HEK293 (cell line): ENCODE results near the gene TPM1.

ENCODE experiments used
- CTCF ChIP-seq: fragments of 450-650 bp; formaldehyde crosslinking; IDR thresholded peaks from 2 replicates; pipeline ENCODE4 v1.5.1; 2016; ENCODE audit warnings: missing biosample characterization, missing genetic modification characterization
- FEZF1 ChIP-seq: fragments of 450-650 bp; formaldehyde crosslinking; IDR thresholded peaks from 2 replicates; pipeline ENCODE4 v1.5.1; 2016; ENCODE audit warnings: missing biosample characterization, missing genetic modification characterization
- MYNN ChIP-seq: fragments of 450-650 bp; formaldehyde crosslinking; IDR thresholded peaks from 2 replicates; pipeline ENCODE4 v1.5.1; 2016; ENCODE audit warnings: missing biosample characterization, missing genetic modification characterization, borderline replicate concordance
- PRDM6 ChIP-seq: fragments of 450-650 bp; formaldehyde crosslinking; IDR thresholded peaks from 2 replicates; pipeline ENCODE4 v1.5.1; 2017; ENCODE audit warnings: missing biosample characterization, missing genetic modification characterization
- ZBTB6 ChIP-seq: fragments of 450-650 bp; formaldehyde crosslinking; IDR thresholded peaks from 2 replicates; pipeline ENCODE4 v1.5.1; 2017; ENCODE audit warnings: missing biosample characterization, missing genetic modification characterization
- ZNF10 ChIP-seq: fragments of 450-650 bp; formaldehyde crosslinking; IDR thresholded peaks from 2 replicates; pipeline ENCODE4 v1.5.1; 2017; ENCODE audit warnings: missing biosample characterization, missing genetic modification characterization
- ZNF114 ChIP-seq: fragments of 450-650 bp; formaldehyde crosslinking; IDR thresholded peaks from 2 replicates; pipeline ENCODE4 v1.5.0; 2017; ENCODE audit warnings: missing biosample characterization, missing genetic modification characterization
- ZNF169 ChIP-seq: fragments of 450-650 bp; formaldehyde crosslinking; IDR thresholded peaks from 2 replicates; pipeline ENCODE4 v1.5.1; 2016; ENCODE audit warnings: missing biosample characterization, missing genetic modification characterization
- ZNF239 ChIP-seq: fragments of 450-650 bp; formaldehyde crosslinking; IDR thresholded peaks from 2 replicates; pipeline ENCODE4 v1.5.1; 2016; ENCODE audit warnings: missing biosample characterization, missing genetic modification characterization
- ZNF341 ChIP-seq: fragments of 450-650 bp; formaldehyde crosslinking; IDR thresholded peaks from 2 replicates; pipeline ENCODE4; 2016; ENCODE audit warnings: low read depth, missing biosample characterization, missing genetic modification characterization
- ZNF664 ChIP-seq: fragments of 450-650 bp; formaldehyde crosslinking; IDR thresholded peaks from 2 replicates; pipeline ENCODE4 v1.5.1; 2016; ENCODE audit warnings: missing biosample characterization, missing genetic modification characterization
- ZNF777 ChIP-seq: fragments of 450-650 bp; formaldehyde crosslinking; IDR thresholded peaks from 2 replicates; pipeline ENCODE4 v1.5.1; 2017; ENCODE audit warnings: missing biosample characterization, missing genetic modification characterization, borderline replicate concordance
- TF ChIP-seq, protein P1 (sequence below): fragments of 450-650 bp; formaldehyde crosslinking; IDR thresholded peaks from 2 replicates; pipeline ENCODE4 v1.5.1; 2016; ENCODE audit warnings: missing biosample characterization, missing genetic modification characterization
- TF ChIP-seq, protein P2 (sequence below): fragments of 450-650 bp; formaldehyde crosslinking; IDR thresholded peaks from 2 replicates; pipeline ENCODE4 v1.5.1; 2017; ENCODE audit warnings: missing biosample characterization, missing genetic modification characterization

DNA sequence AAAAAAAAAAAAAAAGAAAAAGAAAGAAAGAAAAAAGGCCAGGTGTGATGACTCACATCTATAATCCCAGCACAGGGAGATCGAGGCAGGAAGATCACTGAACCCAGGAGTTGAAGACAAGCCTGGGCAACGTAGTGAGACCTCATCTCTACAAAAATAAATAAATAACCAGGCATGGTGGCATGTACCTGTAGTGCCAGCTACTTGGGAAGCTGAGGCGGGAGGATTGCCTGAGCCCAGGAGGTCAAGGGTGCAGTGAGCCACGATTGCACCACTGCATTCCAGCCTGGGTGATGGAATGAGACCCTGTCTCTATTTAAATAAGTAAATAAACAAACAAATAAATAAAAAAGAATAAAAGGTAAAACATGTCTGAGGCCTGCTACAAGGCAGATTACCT is 39.8 kb downstream of the TPM1 start:
- TF ChIP-seq ZNF664 (tag by site-specific recombination) (no peak), PRDM6 (tag by site-specific recombination) (no peak), CTCF (tag by site-specific recombination) (no peak), ZNF114 (tag by site-specific recombination) (no peak), ZNF169 (tag by site-specific recombination) (no peak), MYNN (tag by site-specific recombination) (no peak), ZNF239 (tag by site-specific recombination) (no peak), FEZF1 (tag by site-specific recombination) (no peak), ZNF10 (tag by site-specific recombination) (no peak), ZNF341 (tag by site-specific recombination) (no peak), ZNF777 (tag by site-specific recombination) (no peak), ZBTB6 (tag by site-specific recombination) (no peak)
- TF ChIP-seq, protein P1, sequence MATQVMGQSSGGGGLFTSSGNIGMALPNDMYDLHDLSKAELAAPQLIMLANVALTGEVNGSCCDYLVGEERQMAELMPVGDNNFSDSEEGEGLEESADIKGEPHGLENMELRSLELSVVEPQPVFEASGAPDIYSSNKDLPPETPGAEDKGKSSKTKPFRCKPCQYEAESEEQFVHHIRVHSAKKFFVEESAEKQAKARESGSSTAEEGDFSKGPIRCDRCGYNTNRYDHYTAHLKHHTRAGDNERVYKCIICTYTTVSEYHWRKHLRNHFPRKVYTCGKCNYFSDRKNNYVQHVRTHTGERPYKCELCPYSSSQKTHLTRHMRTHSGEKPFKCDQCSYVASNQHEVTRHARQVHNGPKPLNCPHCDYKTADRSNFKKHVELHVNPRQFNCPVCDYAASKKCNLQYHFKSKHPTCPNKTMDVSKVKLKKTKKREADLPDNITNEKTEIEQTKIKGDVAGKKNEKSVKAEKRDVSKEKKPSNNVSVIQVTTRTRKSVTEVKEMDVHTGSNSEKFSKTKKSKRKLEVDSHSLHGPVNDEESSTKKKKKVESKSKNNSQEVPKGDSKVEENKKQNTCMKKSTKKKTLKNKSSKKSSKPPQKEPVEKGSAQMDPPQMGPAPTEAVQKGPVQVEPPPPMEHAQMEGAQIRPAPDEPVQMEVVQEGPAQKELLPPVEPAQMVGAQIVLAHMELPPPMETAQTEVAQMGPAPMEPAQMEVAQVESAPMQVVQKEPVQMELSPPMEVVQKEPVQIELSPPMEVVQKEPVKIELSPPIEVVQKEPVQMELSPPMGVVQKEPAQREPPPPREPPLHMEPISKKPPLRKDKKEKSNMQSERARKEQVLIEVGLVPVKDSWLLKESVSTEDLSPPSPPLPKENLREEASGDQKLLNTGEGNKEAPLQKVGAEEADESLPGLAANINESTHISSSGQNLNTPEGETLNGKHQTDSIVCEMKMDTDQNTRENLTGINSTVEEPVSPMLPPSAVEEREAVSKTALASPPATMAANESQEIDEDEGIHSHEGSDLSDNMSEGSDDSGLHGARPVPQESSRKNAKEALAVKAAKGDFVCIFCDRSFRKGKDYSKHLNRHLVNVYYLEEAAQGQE (tag by site-specific recombination) = no peak
- TF ChIP-seq, protein P2, sequence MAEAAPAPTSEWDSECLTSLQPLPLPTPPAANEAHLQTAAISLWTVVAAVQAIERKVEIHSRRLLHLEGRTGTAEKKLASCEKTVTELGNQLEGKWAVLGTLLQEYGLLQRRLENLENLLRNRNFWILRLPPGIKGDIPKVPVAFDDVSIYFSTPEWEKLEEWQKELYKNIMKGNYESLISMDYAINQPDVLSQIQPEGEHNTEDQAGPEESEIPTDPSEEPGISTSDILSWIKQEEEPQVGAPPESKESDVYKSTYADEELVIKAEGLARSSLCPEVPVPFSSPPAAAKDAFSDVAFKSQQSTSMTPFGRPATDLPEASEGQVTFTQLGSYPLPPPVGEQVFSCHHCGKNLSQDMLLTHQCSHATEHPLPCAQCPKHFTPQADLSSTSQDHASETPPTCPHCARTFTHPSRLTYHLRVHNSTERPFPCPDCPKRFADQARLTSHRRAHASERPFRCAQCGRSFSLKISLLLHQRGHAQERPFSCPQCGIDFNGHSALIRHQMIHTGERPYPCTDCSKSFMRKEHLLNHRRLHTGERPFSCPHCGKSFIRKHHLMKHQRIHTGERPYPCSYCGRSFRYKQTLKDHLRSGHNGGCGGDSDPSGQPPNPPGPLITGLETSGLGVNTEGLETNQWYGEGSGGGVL (tag by site-specific recombination) = no peak
